Large intestine (tissue), 3 donors: ENCODE data around the gene NR1H2. TPM values are rescaled to one million over a fixed set of nuclear protein-coding genes. Genes with fewer than 3 reads are reported as not detected.
"Not testable (repeated sequence)": the region's sequence is repeated elsewhere in the genome, so short reads cannot be mapped to it uniquely, and the experiment has no call there.

Source experiments
- DNase-seq, 2 donors: peaks; one replicate each; pipeline versions ENCODE4 v3.0.0 to v3.0.0-alpha.2; 2013
- H3K27ac ChIP-seq: one replicate; pipeline ENCODE4 v1.5.1; 2013; ENCODE audit warnings: low read length
- H3K27me3 ChIP-seq: 2 replicates; pipeline ENCODE4 v1.6.1; 2013; ENCODE audit warnings: low read length; ENCODE audit not compliant: control insufficient read depth, insufficient read depth
- H3K36me3 ChIP-seq: 2 replicates; pipeline ENCODE4 v1.6.1; 2013; ENCODE audit warnings: low read length; ENCODE audit not compliant: control insufficient read depth, insufficient read depth
- H3K4me1 ChIP-seq: one replicate; pipeline ENCODE4 v1.6.1; 2013; ENCODE audit warnings: low read length; ENCODE audit not compliant: control insufficient read depth, insufficient read depth
- H3K4me3 ChIP-seq: one replicate; pipeline ENCODE4 v1.5.1; 2013; ENCODE audit warnings: low read length
- H3K9me3 ChIP-seq: one replicate; pipeline ENCODE4 v1.6.1; 2013; ENCODE audit warnings: mild to moderate bottlenecking, low read depth, low read length, moderate library complexity; ENCODE audit not compliant: control insufficient read depth
- WGBS: methylation state at CpG from one replicate; pipeline ENCODE4 v1.1.5; 2013; ENCODE audit warnings: low lambda C conversion rate; ENCODE audit not compliant: insufficient coverage; 5-methylcytosine and 5-hydroxymethylcytosine counted together
- polyA plus RNA-seq: library from polyadenylated mRNA; unstranded; fragments of 120-200 nt; gene quantifications from one replicate; pipeline ENCODE4 v1.2.1, GENCODE V29; 2013

NR1H2 gene
- polyA plus RNA-seq, 1 donor: 34.2 TPM

- no peak for DNase-seq
- Histone ChIP-seq H3K4me3 (no peak overlapping the region), H3K27ac (no peak overlapping the region), H3K36me3 (no peaks in the 10 kb centered on the region), H3K4me1 (no peaks in the 10 kb centered on the region), H3K9me3 (peaks cover 7% of the 10 kb centered on the region), H3K27me3 (no peaks in the 10 kb centered on the region)
- 100% methylated on average over 1 of the region's 3 CpGs for WGBS
These were observed 35.1 kb upstream of the NR1H2 start for GRCh38 chr19:50341091-50341564.

- Histone ChIP-seq H3K27me3 (no peaks in the 10 kb centered on the region), H3K9me3 (peaks cover 7% of the 10 kb centered on the region), H3K4me3 (no peak overlapping the region), H3K36me3 (no peaks in the 10 kb centered on the region), H3K4me1 (peaks cover 3% of the 10 kb centered on the region), H3K27ac (no peak overlapping the region)
- 100% methylated on average over 2 of the region's 8 CpGs for WGBS
- no peak for DNase-seq
These were observed 31.5 kb upstream of the NR1H2 start for GRCh38 chr19:50344661-50345318.

- not testable (repeated sequence) for H3K27ac ChIP-seq, DNase-seq, H3K27me3 ChIP-seq, H3K4me3 ChIP-seq, H3K4me1 ChIP-seq, H3K9me3 ChIP-seq, H3K36me3 ChIP-seq
- WGBS: no CpG with 5 or more reads among the region's 8 CpGs
These were observed 29.1 kb upstream of the NR1H2 start for GRCh38 chr19:50347089-50347581.

- WGBS: 0% methylated on average over 1 of the region's 22 CpGs
- Histone ChIP-seq H3K9me3 (peaks cover 5% of the 10 kb centered on the region), H3K27ac (no peak overlapping the region)
These were observed 26.8 kb upstream of the NR1H2 start for GRCh38 chr19:50349277-50350057.

GRCh38 chr19:50352242-50352641 lies 24.0 kb upstream of the NR1H2 start:
- Histone ChIP-seq H3K9me3 (no peaks in the 10 kb centered on the region), H3K27ac (no peak overlapping the region), H3K27me3 (peaks cover 1% of the 10 kb centered on the region), H3K36me3 (no peaks in the 10 kb centered on the region), H3K4me1 (peaks cover 3% of the 10 kb centered on the region), H3K4me3 (no peak overlapping the region)
- no CpG with 5 or more reads among the region's 4 CpGs for WGBS
- no peak for DNase-seq

More at GRCh38 chr19:50349277-50350057, 26.8 kb upstream of the NR1H2 start:
- Histone ChIP-seq H3K36me3 (no peaks in the 10 kb centered on the region), H3K4me1 (peaks cover 3% of the 10 kb centered on the region), H3K4me3 (no peak overlapping the region), H3K27me3 (no peaks in the 10 kb centered on the region)
- no peak for DNase-seq

GRCh38 chr19:50353487-50353880 lies 22.8 kb upstream of the NR1H2 start:
- not testable (repeated sequence) for H3K9me3 ChIP-seq, DNase-seq, H3K27ac ChIP-seq, H3K27me3 ChIP-seq, H3K4me3 ChIP-seq, H3K4me1 ChIP-seq, H3K36me3 ChIP-seq
- 80% methylated on average over 1 of the region's 7 CpGs for WGBS

GRCh38 chr19:50356691-50357177 lies 19.5 kb upstream of the NR1H2 start:
- no peak for DNase-seq
- Histone ChIP-seq H3K27ac (no peak overlapping the region), H3K27me3 (peaks cover 4% of the 10 kb centered on the region), H3K4me3 (no peak overlapping the region), H3K9me3 (peaks cover 4% of the 10 kb centered on the region), H3K4me1 (no peaks in the 10 kb centered on the region), H3K36me3 (no peaks in the 10 kb centered on the region)
- no CpG with 5 or more reads among the region's 13 CpGs for WGBS

- peak in 1 of 2 donors; percentile 67 for DNase-seq
- Histone ChIP-seq H3K27ac (peak overlapping the region; percentile 64), H3K9me3 (peaks cover 4% of the 10 kb centered on the region), H3K4me3 (peak overlapping the region; percentile 44), H3K4me1 (no peaks in the 10 kb centered on the region), H3K27me3 (peaks cover 4% of the 10 kb centered on the region), H3K36me3 (no peaks in the 10 kb centered on the region)
- no CpG with 5 or more reads among the region's 54 CpGs for WGBS
These were observed 18.8 kb upstream of the NR1H2 start for GRCh38 chr19:50357178-50358100.

GRCh38 chr19:50358483-50359327 lies 17.6 kb upstream of the NR1H2 start:
- no CpG with 5 or more reads among the region's 54 CpGs for WGBS
- Histone ChIP-seq H3K27ac (no peak overlapping the region), H3K4me1 (no peaks in the 10 kb centered on the region), H3K4me3 (peak overlapping the region; percentile 44), H3K9me3 (peaks cover 4% of the 10 kb centered on the region), H3K27me3 (peaks cover 4% of the 10 kb centered on the region), H3K36me3 (no peaks in the 10 kb centered on the region)
- DNase-seq: peak; percentile 41 to 44
